WTC11 (cell line): ENCODE results near the gene CACNA1C. TPM values are rescaled to one million over a fixed set of nuclear protein-coding genes. Genes with fewer than 3 reads are reported as not detected.

Experiments
- ATAC-seq: fragments of 200-7000 bp; cut with Tn5 transposase; 2 replicates; pipeline ENCODE4 v1.10.0; 2021; ENCODE audit warnings: mild to moderate bottlenecking, moderate library complexity
- CTCF ChIA-PET: fragments of 300-600 bp; sonication (Branson Sonifier 250); formaldehyde crosslinking; loops from one replicate; lab custom pipeline; 2021; ENCODE audit warnings: antibody characterized with exemption; lab: Charles Lee
- POLR2A ChIA-PET: fragments of 350-600 bp; sonication (Branson Sonifier 250); formaldehyde crosslinking; loops from one replicate; lab custom pipeline; 2021; ENCODE audit warnings: antibody characterized with exemption; lab: Charles Lee
- DNase-seq: peaks from one replicate; pipeline ENCODE4 v3.0.0; 2021; ENCODE audit warnings: low spot score
- H3K27ac Mint-ChIP-seq: 2 replicates; pipeline ENCODE4 v1.8.0; 2021; ENCODE audit warnings: mixed read lengths
- H3K27me3 Mint-ChIP-seq: 2 replicates; pipeline ENCODE4 v1.8.0; 2021; ENCODE audit warnings: low read depth, mild to moderate bottlenecking, moderate library complexity, mixed read lengths
- H3K36me3 Mint-ChIP-seq: 2 replicates; pipeline ENCODE4 v1.8.0; 2021; ENCODE audit warnings: mixed read lengths
- H3K4me1 Mint-ChIP-seq: 2 replicates; pipeline ENCODE4 v1.8.0; 2022; ENCODE audit warnings: mixed read lengths
- H3K4me3 Mint-ChIP-seq: 2 replicates; pipeline ENCODE4 v1.8.0; 2021; ENCODE audit warnings: mild to moderate bottlenecking, moderate library complexity, mixed read lengths
- H3K9me3 Mint-ChIP-seq: 2 replicates; pipeline ENCODE4 v1.8.0; 2021; ENCODE audit warnings: mixed read lengths
- ESRRA ChIP-seq: sonication (generic); formaldehyde crosslinking; IDR thresholded peaks from 2 replicates; pipeline ENCODE4 v1.8.1; 2022; ENCODE audit warnings: mild to moderate bottlenecking, missing genetic modification reagents, borderline replicate concordance
- JAZF1 ChIP-seq: fragments of 250-450 bp; sonication (Bioruptor Pico); IDR thresholded peaks from 2 replicates; pipeline ENCODE4 v1.9.0; 2021; ENCODE audit warnings: moderate library complexity, mild to moderate bottlenecking, inconsistent platforms
- MYBL2 ChIP-seq: sonication (generic); formaldehyde crosslinking; IDR thresholded peaks from 2 replicates; pipeline ENCODE4 v1.8.1; 2023; ENCODE audit warnings: mild to moderate bottlenecking, moderate library complexity, missing genetic modification reagents
- OVOL2 ChIP-seq: fragments of 250-450 bp; sonication (Bioruptor Pico); IDR thresholded peaks from 2 replicates; pipeline ENCODE4 v1.9.0; 2021; ENCODE audit warnings: mild to moderate bottlenecking, borderline replicate concordance
- SMAD3 ChIP-seq: sonication (generic); formaldehyde crosslinking; IDR thresholded peaks from 2 replicates; pipeline ENCODE4 v1.8.0; 2022; ENCODE audit warnings: missing genetic modification reagents, mild to moderate bottlenecking, borderline replicate concordance
- TCF7 ChIP-seq: sonication (generic); formaldehyde crosslinking; IDR thresholded peaks from 2 replicates; pipeline ENCODE4 v1.8.0; 2022; ENCODE audit warnings: mild to moderate bottlenecking, low read depth, missing genetic modification reagents, moderate library complexity
- ZNF317 ChIP-seq: sonication (generic); formaldehyde crosslinking; IDR thresholded peaks from 2 replicates; pipeline ENCODE4 v1.8.1; 2023; ENCODE audit warnings: low read depth, mild to moderate bottlenecking, moderate library complexity, missing genetic modification reagents, borderline replicate concordance
- ZNF396 ChIP-seq: fragments of 250-450 bp; sonication (Bioruptor Pico); IDR thresholded peaks from 2 replicates; pipeline ENCODE4 v1.8.0; 2021; ENCODE audit warnings: mild to moderate bottlenecking, moderate library complexity, borderline replicate concordance
- ZNF671 ChIP-seq: fragments of 250-450 bp; sonication (Bioruptor Pico); IDR thresholded peaks from 2 replicates; pipeline ENCODE4 v1.8.0; 2021; ENCODE audit warnings: mild to moderate bottlenecking
- total RNA-seq: library from RNA; stranded (reverse); gene quantifications from 3 replicates; pipeline ENCODE4 v1.2.3, GENCODE V29; 2021
- TF ChIP-seq, protein P1 (sequence below): sonication (generic); formaldehyde crosslinking; IDR thresholded peaks from 2 replicates; pipeline ENCODE4 v1.8.0; 2022; ENCODE audit warnings: missing genetic modification reagents
- TF ChIP-seq, protein P2 (sequence below): sonication (generic); formaldehyde crosslinking; IDR thresholded peaks from 2 replicates; pipeline ENCODE4 v1.8.1; 2022; ENCODE audit warnings: missing genetic modification reagents, borderline replicate concordance
- TF ChIP-seq, protein P3 (sequence below): sonication (generic); formaldehyde crosslinking; IDR thresholded peaks from 2 replicates; pipeline ENCODE4 v1.8.0; 2023; ENCODE audit warnings: missing genetic modification reagents, mild to moderate bottlenecking, borderline replicate concordance
- TF ChIP-seq, protein P4 (sequence below): fragments of 250-450 bp; sonication (Bioruptor Pico); IDR thresholded peaks from 2 replicates; pipeline ENCODE4 v1.9.0; 2021; ENCODE audit warnings: mild to moderate bottlenecking, borderline replicate concordance
- TF ChIP-seq, protein P5 (sequence below): sonication (generic); formaldehyde crosslinking; IDR thresholded peaks from 2 replicates; pipeline ENCODE4 v1.8.0; 2023; ENCODE audit warnings: mild to moderate bottlenecking, missing genetic modification reagents
- TF ChIP-seq, protein P6 (sequence below): fragments of 250-450 bp; sonication (Bioruptor Pico); IDR thresholded peaks from 2 replicates; pipeline ENCODE4 v1.8.0; 2021; ENCODE audit warnings: mild to moderate bottlenecking

The CACNA1C gene
- total RNA-seq, 1 experiment from 2014 or later = 1.7 TPM

DNA sequence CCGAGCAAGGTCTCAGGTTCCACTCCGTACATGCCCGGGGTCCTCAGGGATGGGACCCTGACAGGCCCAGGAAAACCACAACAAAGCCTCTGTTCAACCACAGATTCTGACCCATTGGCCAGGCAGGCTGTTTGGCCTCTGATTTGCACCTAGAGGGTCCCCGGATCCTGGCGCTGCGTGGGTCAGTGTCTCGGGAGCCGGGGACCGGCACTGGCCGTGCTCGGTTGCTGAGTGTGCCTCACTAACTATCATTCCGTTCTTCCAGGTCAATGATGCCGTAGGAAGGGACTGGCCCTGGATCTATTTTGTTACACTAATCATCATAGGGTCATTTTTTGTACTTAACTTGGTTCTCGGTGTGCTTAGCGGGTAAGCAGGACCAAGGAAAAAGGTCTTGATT, 451.8 kb downstream of the CACNA1C start:
- no peak overlapping the region for H3K27ac Mint-ChIP-seq
- ChIA-PET POLR2A (no interaction called here), CTCF (no interaction called here)
- ATAC-seq = no peak
- no peaks in the 10 kb centered on the region for H3K9me3 Mint-ChIP-seq
- no peaks in the 10 kb centered on the region for H3K36me3 Mint-ChIP-seq
- TF ChIP-seq, protein P1, sequence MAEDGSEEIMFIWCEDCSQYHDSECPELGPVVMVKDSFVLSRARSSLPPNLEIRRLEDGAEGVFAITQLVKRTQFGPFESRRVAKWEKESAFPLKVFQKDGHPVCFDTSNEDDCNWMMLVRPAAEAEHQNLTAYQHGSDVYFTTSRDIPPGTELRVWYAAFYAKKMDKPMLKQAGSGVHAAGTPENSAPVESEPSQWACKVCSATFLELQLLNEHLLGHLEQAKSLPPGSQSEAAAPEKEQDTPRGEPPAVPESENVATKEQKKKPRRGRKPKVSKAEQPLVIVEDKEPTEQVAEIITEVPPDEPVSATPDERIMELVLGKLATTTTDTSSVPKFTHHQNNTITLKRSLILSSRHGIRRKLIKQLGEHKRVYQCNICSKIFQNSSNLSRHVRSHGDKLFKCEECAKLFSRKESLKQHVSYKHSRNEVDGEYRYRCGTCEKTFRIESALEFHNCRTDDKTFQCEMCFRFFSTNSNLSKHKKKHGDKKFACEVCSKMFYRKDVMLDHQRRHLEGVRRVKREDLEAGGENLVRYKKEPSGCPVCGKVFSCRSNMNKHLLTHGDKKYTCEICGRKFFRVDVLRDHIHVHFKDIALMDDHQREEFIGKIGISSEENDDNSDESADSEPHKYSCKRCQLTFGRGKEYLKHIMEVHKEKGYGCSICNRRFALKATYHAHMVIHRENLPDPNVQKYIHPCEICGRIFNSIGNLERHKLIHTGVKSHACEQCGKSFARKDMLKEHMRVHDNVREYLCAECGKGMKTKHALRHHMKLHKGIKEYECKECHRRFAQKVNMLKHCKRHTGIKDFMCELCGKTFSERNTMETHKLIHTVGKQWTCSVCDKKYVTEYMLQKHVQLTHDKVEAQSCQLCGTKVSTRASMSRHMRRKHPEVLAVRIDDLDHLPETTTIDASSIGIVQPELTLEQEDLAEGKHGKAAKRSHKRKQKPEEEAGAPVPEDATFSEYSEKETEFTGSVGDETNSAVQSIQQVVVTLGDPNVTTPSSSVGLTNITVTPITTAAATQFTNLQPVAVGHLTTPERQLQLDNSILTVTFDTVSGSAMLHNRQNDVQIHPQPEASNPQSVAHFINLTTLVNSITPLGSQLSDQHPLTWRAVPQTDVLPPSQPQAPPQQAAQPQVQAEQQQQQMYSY (CRISPR knock-in tag) = no peak
- TF ChIP-seq JAZF1 (CRISPR knock-in tag) = no peak
- TF ChIP-seq ZNF396 (CRISPR knock-in tag) = no peak
- no peak for TF ChIP-seq ESRRA
- no peak for TF ChIP-seq OVOL2 (CRISPR knock-in tag)
- TF ChIP-seq, all 79 proteins: peak for 0
- Mint-ChIP-seq H3K4me1 (0 out of 2 replicates have a peak, but pooled peaks cover 7% of the 10 kb centered on the region), H3K27me3 (no peaks in the 10 kb centered on the region), H3K4me3 (no peak overlapping the region)
- DNase-seq = no peak

DNA sequence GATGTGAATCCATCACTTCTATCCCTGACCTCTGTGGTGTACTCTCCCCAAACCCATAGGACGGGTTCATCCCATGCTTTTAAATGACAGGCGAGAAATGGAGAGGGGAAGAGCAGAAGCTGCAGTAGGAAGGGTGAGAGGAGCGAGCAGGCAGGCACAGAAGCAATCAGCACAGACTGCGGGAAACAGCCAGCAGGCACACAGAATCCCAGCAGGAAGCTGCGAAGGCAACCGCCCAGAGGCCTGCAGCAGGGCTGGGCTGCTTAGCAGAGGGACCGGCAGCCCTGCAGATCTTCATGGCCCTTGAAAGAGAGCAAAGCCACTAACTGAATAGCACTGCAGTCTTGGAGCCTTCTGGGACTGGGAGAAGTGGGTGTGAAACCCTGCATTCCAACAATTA, 455.0 kb downstream of the CACNA1C start:
- DNase-seq (peak; percentile 22), ATAC-seq (peak; percentile 61)
- Mint-ChIP-seq H3K27ac (no peak overlapping the region), H3K4me1 (0 out of 2 replicates have a peak, but pooled peaks cover 7% of the 10 kb centered on the region), H3K9me3 (no peaks in the 10 kb centered on the region), H3K27me3 (no peaks in the 10 kb centered on the region), H3K36me3 (no peaks in the 10 kb centered on the region), H3K4me3 (no peak overlapping the region)
- POLR2A ChIA-PET = interaction anchor here (1.1 kb wide), 1 partner anchor 9 kb away, joined by 3 read pairs; no protein-coding TSS in a partner anchor
- CTCF ChIA-PET = interaction anchor here (0.7 to 2.4 kb wide), 2 partner anchors 9 to 450 kb away, joined by 4 to 7 read pairs; no protein-coding TSS in a partner anchor
- TF ChIP-seq, protein P2, sequence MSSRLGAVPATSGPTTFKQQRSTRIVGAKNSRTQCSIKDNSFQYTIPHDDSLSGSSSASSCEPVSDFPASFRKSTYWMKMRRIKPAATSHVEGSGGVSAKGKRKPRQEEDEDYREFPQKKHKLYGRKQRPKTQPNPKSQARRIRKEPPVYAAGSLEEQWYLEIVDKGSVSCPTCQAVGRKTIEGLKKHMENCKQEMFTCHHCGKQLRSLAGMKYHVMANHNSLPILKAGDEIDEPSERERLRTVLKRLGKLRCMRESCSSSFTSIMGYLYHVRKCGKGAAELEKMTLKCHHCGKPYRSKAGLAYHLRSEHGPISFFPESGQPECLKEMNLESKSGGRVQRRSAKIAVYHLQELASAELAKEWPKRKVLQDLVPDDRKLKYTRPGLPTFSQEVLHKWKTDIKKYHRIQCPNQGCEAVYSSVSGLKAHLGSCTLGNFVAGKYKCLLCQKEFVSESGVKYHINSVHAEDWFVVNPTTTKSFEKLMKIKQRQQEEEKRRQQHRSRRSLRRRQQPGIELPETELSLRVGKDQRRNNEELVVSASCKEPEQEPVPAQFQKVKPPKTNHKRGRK (CRISPR knock-in tag) = no peak
- TF ChIP-seq ZNF671 (CRISPR knock-in tag) = no peak
- no peak for TF ChIP-seq MYBL2 (CRISPR knock-in tag)
- no peak for TF ChIP-seq ESRRA
- TF ChIP-seq, protein P3, sequence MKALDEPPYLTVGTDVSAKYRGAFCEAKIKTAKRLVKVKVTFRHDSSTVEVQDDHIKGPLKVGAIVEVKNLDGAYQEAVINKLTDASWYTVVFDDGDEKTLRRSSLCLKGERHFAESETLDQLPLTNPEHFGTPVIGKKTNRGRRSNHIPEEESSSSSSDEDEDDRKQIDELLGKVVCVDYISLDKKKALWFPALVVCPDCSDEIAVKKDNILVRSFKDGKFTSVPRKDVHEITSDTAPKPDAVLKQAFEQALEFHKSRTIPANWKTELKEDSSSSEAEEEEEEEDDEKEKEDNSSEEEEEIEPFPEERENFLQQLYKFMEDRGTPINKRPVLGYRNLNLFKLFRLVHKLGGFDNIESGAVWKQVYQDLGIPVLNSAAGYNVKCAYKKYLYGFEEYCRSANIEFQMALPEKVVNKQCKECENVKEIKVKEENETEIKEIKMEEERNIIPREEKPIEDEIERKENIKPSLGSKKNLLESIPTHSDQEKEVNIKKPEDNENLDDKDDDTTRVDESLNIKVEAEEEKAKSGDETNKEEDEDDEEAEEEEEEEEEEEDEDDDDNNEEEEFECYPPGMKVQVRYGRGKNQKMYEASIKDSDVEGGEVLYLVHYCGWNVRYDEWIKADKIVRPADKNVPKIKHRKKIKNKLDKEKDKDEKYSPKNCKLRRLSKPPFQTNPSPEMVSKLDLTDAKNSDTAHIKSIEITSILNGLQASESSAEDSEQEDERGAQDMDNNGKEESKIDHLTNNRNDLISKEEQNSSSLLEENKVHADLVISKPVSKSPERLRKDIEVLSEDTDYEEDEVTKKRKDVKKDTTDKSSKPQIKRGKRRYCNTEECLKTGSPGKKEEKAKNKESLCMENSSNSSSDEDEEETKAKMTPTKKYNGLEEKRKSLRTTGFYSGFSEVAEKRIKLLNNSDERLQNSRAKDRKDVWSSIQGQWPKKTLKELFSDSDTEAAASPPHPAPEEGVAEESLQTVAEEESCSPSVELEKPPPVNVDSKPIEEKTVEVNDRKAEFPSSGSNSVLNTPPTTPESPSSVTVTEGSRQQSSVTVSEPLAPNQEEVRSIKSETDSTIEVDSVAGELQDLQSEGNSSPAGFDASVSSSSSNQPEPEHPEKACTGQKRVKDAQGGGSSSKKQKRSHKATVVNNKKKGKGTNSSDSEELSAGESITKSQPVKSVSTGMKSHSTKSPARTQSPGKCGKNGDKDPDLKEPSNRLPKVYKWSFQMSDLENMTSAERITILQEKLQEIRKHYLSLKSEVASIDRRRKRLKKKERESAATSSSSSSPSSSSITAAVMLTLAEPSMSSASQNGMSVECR (CRISPR knock-in tag) = no peak
- TF ChIP-seq, protein P4, sequence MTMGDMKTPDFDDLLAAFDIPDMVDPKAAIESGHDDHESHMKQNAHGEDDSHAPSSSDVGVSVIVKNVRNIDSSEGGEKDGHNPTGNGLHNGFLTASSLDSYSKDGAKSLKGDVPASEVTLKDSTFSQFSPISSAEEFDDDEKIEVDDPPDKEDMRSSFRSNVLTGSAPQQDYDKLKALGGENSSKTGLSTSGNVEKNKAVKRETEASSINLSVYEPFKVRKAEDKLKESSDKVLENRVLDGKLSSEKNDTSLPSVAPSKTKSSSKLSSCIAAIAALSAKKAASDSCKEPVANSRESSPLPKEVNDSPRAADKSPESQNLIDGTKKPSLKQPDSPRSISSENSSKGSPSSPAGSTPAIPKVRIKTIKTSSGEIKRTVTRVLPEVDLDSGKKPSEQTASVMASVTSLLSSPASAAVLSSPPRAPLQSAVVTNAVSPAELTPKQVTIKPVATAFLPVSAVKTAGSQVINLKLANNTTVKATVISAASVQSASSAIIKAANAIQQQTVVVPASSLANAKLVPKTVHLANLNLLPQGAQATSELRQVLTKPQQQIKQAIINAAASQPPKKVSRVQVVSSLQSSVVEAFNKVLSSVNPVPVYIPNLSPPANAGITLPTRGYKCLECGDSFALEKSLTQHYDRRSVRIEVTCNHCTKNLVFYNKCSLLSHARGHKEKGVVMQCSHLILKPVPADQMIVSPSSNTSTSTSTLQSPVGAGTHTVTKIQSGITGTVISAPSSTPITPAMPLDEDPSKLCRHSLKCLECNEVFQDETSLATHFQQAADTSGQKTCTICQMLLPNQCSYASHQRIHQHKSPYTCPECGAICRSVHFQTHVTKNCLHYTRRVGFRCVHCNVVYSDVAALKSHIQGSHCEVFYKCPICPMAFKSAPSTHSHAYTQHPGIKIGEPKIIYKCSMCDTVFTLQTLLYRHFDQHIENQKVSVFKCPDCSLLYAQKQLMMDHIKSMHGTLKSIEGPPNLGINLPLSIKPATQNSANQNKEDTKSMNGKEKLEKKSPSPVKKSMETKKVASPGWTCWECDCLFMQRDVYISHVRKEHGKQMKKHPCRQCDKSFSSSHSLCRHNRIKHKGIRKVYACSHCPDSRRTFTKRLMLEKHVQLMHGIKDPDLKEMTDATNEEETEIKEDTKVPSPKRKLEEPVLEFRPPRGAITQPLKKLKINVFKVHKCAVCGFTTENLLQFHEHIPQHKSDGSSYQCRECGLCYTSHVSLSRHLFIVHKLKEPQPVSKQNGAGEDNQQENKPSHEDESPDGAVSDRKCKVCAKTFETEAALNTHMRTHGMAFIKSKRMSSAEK = no peak
- TF ChIP-seq SMAD3 (CRISPR knock-in tag) = no peak
- TF ChIP-seq, protein P5, sequence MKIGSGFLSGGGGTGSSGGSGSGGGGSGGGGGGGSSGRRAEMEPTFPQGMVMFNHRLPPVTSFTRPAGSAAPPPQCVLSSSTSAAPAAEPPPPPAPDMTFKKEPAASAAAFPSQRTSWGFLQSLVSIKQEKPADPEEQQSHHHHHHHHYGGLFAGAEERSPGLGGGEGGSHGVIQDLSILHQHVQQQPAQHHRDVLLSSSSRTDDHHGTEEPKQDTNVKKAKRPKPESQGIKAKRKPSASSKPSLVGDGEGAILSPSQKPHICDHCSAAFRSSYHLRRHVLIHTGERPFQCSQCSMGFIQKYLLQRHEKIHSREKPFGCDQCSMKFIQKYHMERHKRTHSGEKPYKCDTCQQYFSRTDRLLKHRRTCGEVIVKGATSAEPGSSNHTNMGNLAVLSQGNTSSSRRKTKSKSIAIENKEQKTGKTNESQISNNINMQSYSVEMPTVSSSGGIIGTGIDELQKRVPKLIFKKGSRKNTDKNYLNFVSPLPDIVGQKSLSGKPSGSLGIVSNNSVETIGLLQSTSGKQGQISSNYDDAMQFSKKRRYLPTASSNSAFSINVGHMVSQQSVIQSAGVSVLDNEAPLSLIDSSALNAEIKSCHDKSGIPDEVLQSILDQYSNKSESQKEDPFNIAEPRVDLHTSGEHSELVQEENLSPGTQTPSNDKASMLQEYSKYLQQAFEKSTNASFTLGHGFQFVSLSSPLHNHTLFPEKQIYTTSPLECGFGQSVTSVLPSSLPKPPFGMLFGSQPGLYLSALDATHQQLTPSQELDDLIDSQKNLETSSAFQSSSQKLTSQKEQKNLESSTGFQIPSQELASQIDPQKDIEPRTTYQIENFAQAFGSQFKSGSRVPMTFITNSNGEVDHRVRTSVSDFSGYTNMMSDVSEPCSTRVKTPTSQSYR = no peak
- TF ChIP-seq TCF7 (CRISPR knock-in tag) = no peak
- TF ChIP-seq, protein P6, sequence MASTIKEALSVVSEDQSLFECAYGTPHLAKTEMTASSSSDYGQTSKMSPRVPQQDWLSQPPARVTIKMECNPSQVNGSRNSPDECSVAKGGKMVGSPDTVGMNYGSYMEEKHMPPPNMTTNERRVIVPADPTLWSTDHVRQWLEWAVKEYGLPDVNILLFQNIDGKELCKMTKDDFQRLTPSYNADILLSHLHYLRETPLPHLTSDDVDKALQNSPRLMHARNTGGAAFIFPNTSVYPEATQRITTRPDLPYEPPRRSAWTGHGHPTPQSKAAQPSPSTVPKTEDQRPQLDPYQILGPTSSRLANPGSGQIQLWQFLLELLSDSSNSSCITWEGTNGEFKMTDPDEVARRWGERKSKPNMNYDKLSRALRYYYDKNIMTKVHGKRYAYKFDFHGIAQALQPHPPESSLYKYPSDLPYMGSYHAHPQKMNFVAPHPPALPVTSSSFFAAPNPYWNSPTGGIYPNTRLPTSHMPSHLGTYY (CRISPR knock-in tag) = no peak
- no peak for TF ChIP-seq ZNF317
